K562 (cell line): ENCODE measurements around the gene AP5Z1. TPM values are rescaled to one million over a fixed set of nuclear protein-coding genes. Genes with fewer than 3 reads are reported as not detected.

Experiments used
- ATAC-seq: fragments of 200-7000 bp; cut with Tn5 transposase; 3 replicates; pipeline ENCODE4 v1.9.1; 2020; ENCODE audit warnings: moderate library complexity
- BruUV-seq: library from RNA; stranded (reverse); fragments of 400-500 nt; replicated peaks from 2 replicates; lab custom pipeline; 2021; lab: Mats Ljungman, UMichigan
- CTCF ChIA-PET: fragments of 300-600 bp; formaldehyde crosslinking; extraction: SDS; loops from one replicate; lab custom pipeline; 2021; ENCODE audit warnings: low intra/inter-chr PET ratio; lab: Yijun Ruan, JAX
- POLR2A ChIA-PET: fragments of 300-600, 350-650 bp; sonication (Branson Sonifier 250); formaldehyde crosslinking; extraction: SDS; loops from one replicate; lab custom pipeline; 2021; ENCODE audit warnings: antibody characterized with exemption, inconsistent platforms; lab: Yijun Ruan, JAX
- DNase-seq, 4 experiments: peaks; one replicate each; pipeline versions ENCODE4 v3.0.0 to v3.0.0-alpha.2; 2011 to 2018; ENCODE audit warnings: low spot score in 3 of 4, mixed read lengths in 3 of 4; ENCODE audit errors: extremely low read depth in 1 of 4
- FAIRE-seq: peaks from 2 replicates; lab custom pipeline; 2011; peaks lifted over from hg19 to GRCh38; lab: Jason Lieb, UNC
- H2AFZ ChIP-seq: 2 replicates; pipeline ENCODE4 v1.6.0; 2011; ENCODE audit warnings: low read depth, low read length, control low read depth, inconsistent platforms
- H3K27ac ChIP-seq: fragments of 200-600 bp; 3 replicates; pipeline ENCODE4 v1.8.0; 2011; ENCODE audit warnings: low read depth, mild to moderate bottlenecking, control low read depth, inconsistent platforms, low read length, moderate library complexity, mixed read lengths; ENCODE audit errors: extremely low read depth
- H3K27me3 ChIP-seq, 2 experiments: fragments of 300-600 bp in 1 of 2; 2 replicates in 1 of 2; 3 replicates in 1 of 2; pipeline versions ENCODE4 v1.6.0 to v1.8.0; 2011; ENCODE audit warnings: inconsistent platforms in 2 of 2, low read length in 2 of 2, mild to moderate bottlenecking in 1 of 2, mixed read lengths in 1 of 2, moderate library complexity in 1 of 2; ENCODE audit not compliant: control insufficient read depth in 2 of 2, insufficient read depth in 2 of 2
- H3K36me3 ChIP-seq: fragments of 300-600 bp; 3 replicates; pipeline ENCODE4 v1.8.0; 2011; ENCODE audit warnings: mild to moderate bottlenecking, low read length, inconsistent platforms; ENCODE audit not compliant: control insufficient read depth, insufficient read depth
- H3K4me1 ChIP-seq, 2 experiments: fragments of 200-600 bp in 1 of 2; replicated peaks in 1 of 2; 2 replicates in 1 of 2; 3 replicates in 1 of 2; pipeline versions ENCODE4 v1.5.1 to v1.8.0; 2011; ENCODE audit warnings: inconsistent platforms in 2 of 2, low read length in 2 of 2, mild to moderate bottlenecking in 1 of 2, mixed read lengths in 1 of 2, moderate library complexity in 1 of 2; ENCODE audit not compliant: control insufficient read depth in 2 of 2, insufficient read depth in 2 of 2
- H3K4me2 ChIP-seq: 2 replicates; pipeline ENCODE4 v1.6.1; 2011; ENCODE audit warnings: low read length, control low read depth, inconsistent platforms, mixed read lengths; ENCODE audit not compliant: insufficient read depth
- H3K4me3 ChIP-seq: fragments of 200-600 bp; sonication (generic), shearing (Covaris generic); 2 replicates; pipeline ENCODE4 v1.5.1; 2016; ENCODE audit warnings: control low read depth, inconsistent platforms
- H3K79me2 ChIP-seq: fragments of 200-600 bp; 3 replicates; pipeline ENCODE4 v1.8.0; 2011; ENCODE audit warnings: low read length, inconsistent platforms; ENCODE audit not compliant: control insufficient read depth, insufficient read depth
- H3K9ac ChIP-seq, 2 experiments: 2 replicates each; pipeline versions ENCODE4 v1.6.0 to v1.6.1; 2011; ENCODE audit warnings: low read depth in 2 of 2, low read length in 2 of 2, control low read depth in 1 of 2, inconsistent platforms in 1 of 2, mild to moderate bottlenecking in 1 of 2, mixed read lengths in 1 of 2; ENCODE audit not compliant: insufficient read depth in 1 of 2
- H3K9me1 ChIP-seq: one replicate; pipeline ENCODE4 v1.6.0; 2011; ENCODE audit warnings: inconsistent platforms, mild to moderate bottlenecking, low read length, moderate library complexity; ENCODE audit not compliant: control insufficient read depth, insufficient read depth
- H3K9me3 ChIP-seq: replicated peaks from 2 replicates; pipeline ENCODE4 v1.5.1; 2011; ENCODE audit warnings: low read depth, low read length, inconsistent platforms; ENCODE audit not compliant: control insufficient read depth, insufficient read depth
- H4K20me1 ChIP-seq: replicated peaks from 2 replicates; pipeline ENCODE4 v1.6.1; 2011; ENCODE audit warnings: low read length, inconsistent platforms, mixed read lengths; ENCODE audit not compliant: control insufficient read depth, insufficient read depth
- HDGF ChIP-seq: fragments of 450-650 bp; IDR thresholded peaks from 2 replicates; pipeline ENCODE4 v1.6.1; 2016
- HLTF ChIP-seq: fragments of 450-650 bp; IDR thresholded peaks from 2 replicates; pipeline ENCODE4 v1.6.1; 2016
- KAT8 ChIP-seq: fragments of 450-650 bp; IDR thresholded peaks from 2 replicates; pipeline ENCODE4 v1.6.1; 2016; ENCODE audit warnings: low read depth, mild to moderate bottlenecking
- NFIC ChIP-seq: fragments of 450-650 bp; IDR thresholded peaks from 2 replicates; pipeline ENCODE4 v1.6.1; 2017; ENCODE audit warnings: mild to moderate bottlenecking, inconsistent platforms
- POLR2G ChIP-seq: fragments of 200-400 bp; formaldehyde crosslinking; IDR thresholded peaks from 2 replicates; pipeline ENCODE4 v1.6.1; 2017; ENCODE audit warnings: low read depth, mild to moderate bottlenecking, antibody characterized with exemption, low read length, moderate library complexity
- PTRF ChIP-seq: fragments of 450-650 bp; IDR thresholded peaks from 2 replicates; pipeline ENCODE4 v1.6.1; 2016; ENCODE audit warnings: mild to moderate bottlenecking, missing genetic modification characterization, missing compliant biosample characterization
- ZNF644 ChIP-seq: fragments of 200-800 bp; sonication (Bioruptor generic); IDR thresholded peaks from 2 replicates; pipeline ENCODE4 v1.6.1; 2016; ENCODE audit warnings: low read depth, missing genetic modification characterization, missing compliant biosample characterization
- WGBS: fragments of 100-300 bp; shearing (Covaris generic); methylation state at CpG from one replicate; pipeline ENCODE4 v1.1.6; 2016; ENCODE audit warnings: low coverage, mixed read lengths; ENCODE audit not compliant: insufficient coverage; ENCODE audit errors: missing lambda C conversion rate; 5-methylcytosine and 5-hydroxymethylcytosine counted together
- in situ Hi-C: fragments of 300-500 bp; cut with MboI; formaldehyde crosslinking; loops from 4 replicates; pipeline ENCODE4 v1.15.0; 2018; ENCODE audit warnings: inconsistent platforms, mixed read lengths
- intact Hi-C: fragments of 100-400 bp; cut with micrococcal nuclease; formaldehyde crosslinking; loops from 2 replicates; pipeline ENCODE4 v1.14.2; 2022
- polyA plus RNA-seq, 8 experiments: library from polyadenylated mRNA; depleted of rRNA in 4 of 8; stranded (reverse) in 5 of 8; unstranded in 3 of 8; fragments of >200 nt; fragmentation: Nextera tagmentation in 2 of 8; fragmentation: Illumina TruSeq in 1 of 8; extraction: Ambion mirVana in 2 of 8; extraction: Trizol in 1 of 8; gene quantifications; 2 replicates each; pipeline versions ENCODE4 v1.2.1 to v1.2.3, GENCODE V29; 2011 to 2014; ENCODE audit warnings: inconsistent platforms in 1 of 8, missing spikeins in 1 of 8
- total RNA-seq, 7 experiments: library from RNA; depleted of rRNA in 6 of 7; stranded (reverse); fragments of >200 nt in 6 of 7; fragmentation: Illumina TruSeq in 2 of 7; extraction: Trizol in 2 of 7; gene quantifications; 2 replicates each; pipeline versions ENCODE4 v1.2.1 to v1.2.3, GENCODE V29; 2011 to 2021; ENCODE audit warnings: low replicate concordance in 1 of 7
- TF ChIP-seq, protein P1 (sequence below): IDR thresholded peaks from 2 replicates; pipeline ENCODE4 v1.6.1; 2012; ENCODE audit warnings: low read depth, low read length, improper control_type of control experiment, borderline replicate concordance

AP5Z1 gene
- total and polyA plus RNA-seq, 9 of the 15 experiments (the other 6 are each of a cell fraction or from before 2014, with no cell fraction given), result 0.06 to 31.1 (median 6.4) TPM

GRCh38 chr7:4733936-4734528 is 41.4 kb upstream of the AP5Z1 start:
- H3K9ac ChIP-seq, result peak overlapping the region in 1 of 2 experiments; percentile 80; a peak in 2 of 4 replicates
- FAIRE-seq, result no peak
- H4K20me1 ChIP-seq, result peaks cover 16% of the 10 kb centered on the region; the same call in 1 of the 2 replicates
- CTCF ChIA-PET, result no interaction called here
- ATAC-seq, result no peak
- no peaks in the 10 kb centered on the region for H3K9me3 ChIP-seq
- peaks cover 28% of the 10 kb centered on the region; the same call in 2 of the 3 replicates for H3K36me3 ChIP-seq
- H3K27me3 ChIP-seq, result no peaks in the 10 kb centered on the region
- no peak overlapping the region for H3K4me2 ChIP-seq
- WGBS, result 85% methylated on average over 14 of the region's 15 CpGs
- intact Hi-C loops (no loop called here), in situ Hi-C loops (no loop called here)
- H2AFZ ChIP-seq, result no peak overlapping the region
- no peaks in the 10 kb centered on the region for H3K9me1 ChIP-seq
- H3K4me1 ChIP-seq, result peaks cover 12 to 35% of the 10 kb centered on the region in 2 experiments
- H3K27ac ChIP-seq, result no peak overlapping the region
- H3K4me3 ChIP-seq, result no peak overlapping the region
- TF ChIP-seq KAT8 (no peak), NFIC (no peak), PTRF (no peak), POLR2G (0 out of 2 replicates have a peak, but pooled peaks have one; percentile 18), HDGF (no peak), HLTF (no peak), ZNF644 (tag) (no peak)
- TF ChIP-seq, protein P1, sequence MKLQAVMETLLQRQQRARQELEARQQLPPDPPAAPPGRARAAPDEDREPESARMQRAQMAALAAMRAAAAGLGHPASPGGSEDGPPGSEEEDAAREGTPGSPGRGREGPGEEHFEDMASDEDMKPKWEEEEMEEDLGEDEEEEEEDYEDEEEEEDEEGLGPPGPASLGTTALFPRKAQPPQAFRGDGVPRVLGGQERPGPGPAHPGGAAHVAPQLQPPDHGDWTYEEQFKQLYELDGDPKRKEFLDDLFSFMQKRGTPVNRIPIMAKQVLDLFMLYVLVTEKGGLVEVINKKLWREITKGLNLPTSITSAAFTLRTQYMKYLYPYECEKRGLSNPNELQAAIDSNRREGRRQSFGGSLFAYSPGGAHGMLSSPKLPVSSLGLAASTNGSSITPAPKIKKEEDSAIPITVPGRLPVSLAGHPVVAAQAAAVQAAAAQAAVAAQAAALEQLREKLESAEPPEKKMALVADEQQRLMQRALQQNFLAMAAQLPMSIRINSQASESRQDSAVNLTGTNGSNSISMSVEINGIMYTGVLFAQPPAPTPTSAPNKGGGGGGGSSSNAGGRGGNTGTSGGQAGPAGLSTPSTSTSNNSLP, result no peak
- H3K79me2 ChIP-seq, result peaks cover 79% of the 10 kb centered on the region
- no peak for DNase-seq
- POLR2A ChIA-PET, result no interaction called here
- BruUV-seq, result no TSS peak
